Stimulated activated CD8-positive, alpha-beta memory T cell treated with anti-CD3 and anti-CD28 coated beads, Interleukin-15, amount 100 ng/mL, for 4 hours (primary cell): ENCODE measurements around the gene SLC5A12.

Experiments used
- DNase-seq, 2 donors: peaks; one replicate each; pipeline ENCODE4 v3.0.0-alpha.2; 2020; ENCODE audit warnings: low read depth in 2 of 2

Gene SLC5A12

DNA sequence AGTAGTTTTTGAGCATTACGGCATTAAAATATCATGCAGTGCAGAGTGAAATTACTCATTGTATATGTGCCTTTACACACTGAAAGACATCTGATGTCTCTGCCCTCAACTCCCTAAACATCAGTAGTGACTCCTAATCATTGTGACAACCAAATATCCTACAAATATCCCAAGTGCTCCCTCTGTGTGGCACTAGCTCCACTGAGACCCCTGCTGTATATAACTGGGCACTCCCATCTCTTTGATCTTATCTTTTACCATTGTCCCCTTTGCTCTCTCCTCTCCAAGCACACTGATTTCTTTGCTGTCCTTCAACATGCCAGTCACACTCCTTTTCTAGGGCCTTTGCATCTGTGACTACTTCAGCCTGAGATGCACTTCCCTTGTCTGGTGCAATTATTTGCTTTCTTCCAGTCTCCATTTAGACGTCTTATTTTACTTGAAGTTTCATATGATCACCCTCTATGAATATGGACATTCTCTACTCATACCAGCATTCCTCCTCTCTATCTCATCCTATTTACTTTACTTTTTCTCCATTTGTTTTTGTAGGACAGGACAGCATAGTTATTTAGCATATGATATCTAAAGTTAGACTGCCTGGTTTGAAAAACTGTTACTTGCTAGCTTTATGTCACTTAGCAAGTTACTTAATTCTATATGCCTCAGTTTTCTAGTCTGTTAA lies 2.4 kb downstream of the SLC5A12 start:
- DNase-seq, result no peak

DNA sequence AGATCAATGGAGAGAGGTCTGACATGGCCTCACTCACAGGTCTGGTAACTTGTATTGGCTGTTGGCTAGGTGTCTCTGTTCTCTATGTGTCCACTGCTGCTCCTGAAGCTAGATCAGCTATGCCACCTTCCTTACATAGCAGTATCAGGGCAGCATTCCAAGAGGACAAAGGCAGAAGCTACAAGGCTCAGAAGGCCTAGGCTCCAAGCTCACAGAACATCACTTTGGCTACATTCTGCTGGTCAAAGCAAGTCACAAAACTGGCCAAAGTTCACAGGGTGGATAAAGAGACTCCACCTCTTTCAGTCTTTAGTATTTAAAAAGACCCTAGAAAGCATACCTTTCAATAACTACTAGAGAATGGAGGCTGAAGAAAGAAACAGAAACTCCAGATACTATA lies 4.1 kb downstream of the SLC5A12 start:
- DNase-seq, result no peak

GRCh38 chr11:26715133-26715532 lies 6.7 kb downstream of the SLC5A12 start:
- DNase-seq, result no peak

- DNase-seq, result no peak
Measured at GRCh38 chr11:26712497-26712896, 9.4 kb downstream of the SLC5A12 start.

DNA sequence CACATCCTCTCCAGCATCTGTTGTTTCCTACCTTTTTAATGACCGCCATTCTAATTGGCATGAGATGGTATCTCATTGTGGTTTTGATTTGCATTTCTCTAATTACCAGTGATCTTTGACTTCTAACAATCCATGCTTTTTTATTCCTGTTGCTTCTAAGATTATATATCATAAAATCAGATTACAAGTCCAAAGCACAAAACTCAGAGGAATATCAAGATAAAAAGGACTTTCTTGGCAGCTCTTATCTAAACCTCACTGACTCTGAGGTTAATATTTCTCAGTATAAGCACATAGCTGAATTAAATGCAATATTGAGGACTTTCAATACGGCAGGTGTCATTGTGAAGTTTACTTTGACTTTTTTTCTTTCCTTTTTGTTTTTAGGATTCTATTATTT lies 11.4 kb downstream of the SLC5A12 start:
- no peak for DNase-seq

GRCh38 chr11:26708736-26709456 lies 13.0 kb downstream of the SLC5A12 start:
- DNase-seq, result no peak

- DNase-seq, result no peak
Measured at GRCh38 chr11:26706181-26706580, 15.7 kb downstream of the SLC5A12 start.

GRCh38 chr11:26704249-26704648 lies 17.6 kb downstream of the SLC5A12 start:
- no peak for DNase-seq

GRCh38 chr11:26703411-26704191 lies 18.3 kb downstream of the SLC5A12 start:
- no peak for DNase-seq

DNA sequence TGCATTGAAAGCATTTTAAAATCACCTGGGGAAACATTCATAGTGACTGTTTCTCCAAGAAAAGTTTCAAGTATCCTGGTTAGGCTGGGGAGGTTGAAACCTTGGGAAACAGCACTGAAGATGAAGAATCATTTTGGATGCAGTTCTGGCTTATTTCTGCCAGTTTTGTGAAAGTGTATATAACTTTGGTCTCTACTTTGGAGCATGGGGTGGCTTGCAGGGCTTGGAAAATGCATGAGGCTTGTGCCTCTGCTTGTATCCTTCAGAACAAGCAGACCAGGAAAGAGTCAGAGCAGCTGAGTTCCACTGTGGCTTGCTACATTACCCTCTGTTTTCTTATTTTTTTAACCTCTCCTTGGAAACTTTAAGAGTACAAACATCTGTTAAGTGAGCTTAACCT lies 19.5 kb downstream of the SLC5A12 start:
- no peak for DNase-seq

- no peak for DNase-seq
Measured at GRCh38 chr11:26700574-26701235, 21.2 kb downstream of the SLC5A12 start.

GRCh38 chr11:26698224-26698623 lies 23.6 kb downstream of the SLC5A12 start:
- no peak for DNase-seq

GRCh38 chr11:26696330-26696729 lies 25.5 kb downstream of the SLC5A12 start:
- no peak for DNase-seq

GRCh38 chr11:26688701-26689100 lies 33.2 kb downstream of the SLC5A12 start:
- no peak for DNase-seq

DNA sequence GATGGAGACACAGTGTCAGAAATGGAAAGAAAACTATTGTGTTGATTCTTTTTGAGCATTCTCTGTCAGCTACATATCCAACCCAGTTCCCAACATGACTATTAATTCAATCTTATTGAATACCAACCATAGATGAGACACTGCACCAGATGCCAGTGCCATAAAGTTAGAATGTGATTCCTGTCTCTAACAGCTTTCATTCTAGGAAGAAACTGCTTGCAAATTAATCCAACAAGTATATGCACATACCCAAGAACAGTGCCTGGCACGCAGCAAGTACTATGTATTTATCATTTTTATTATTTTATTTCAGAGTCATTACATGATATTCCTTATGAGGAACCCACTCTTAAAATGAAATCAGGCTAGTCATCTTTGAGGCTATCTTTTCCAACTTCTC lies 34.5 kb downstream of the SLC5A12 start:
- DNase-seq, result no peak

DNA sequence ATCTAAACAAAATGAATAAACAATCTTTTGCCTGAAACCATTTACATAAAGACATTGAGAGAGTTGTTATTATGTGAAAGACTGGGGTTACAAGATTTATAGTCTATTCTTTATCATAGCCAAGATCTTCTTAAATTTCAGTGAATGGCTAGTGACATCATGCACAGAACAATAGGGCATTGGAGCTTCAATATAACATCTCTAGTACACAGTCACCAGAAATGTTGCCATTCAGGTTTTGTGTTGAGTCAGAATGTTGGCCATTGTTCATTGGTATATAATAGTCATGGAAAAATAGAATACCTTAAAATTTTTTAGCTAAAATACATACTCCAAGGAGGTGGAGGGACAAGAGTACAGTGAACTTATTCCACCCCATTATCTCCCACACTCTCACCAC lies 44.3 kb downstream of the SLC5A12 start:
- DNase-seq, result no peak

- no peak for DNase-seq
Measured at GRCh38 chr11:26676641-26677040, 45.2 kb downstream of the SLC5A12 start.

DNA sequence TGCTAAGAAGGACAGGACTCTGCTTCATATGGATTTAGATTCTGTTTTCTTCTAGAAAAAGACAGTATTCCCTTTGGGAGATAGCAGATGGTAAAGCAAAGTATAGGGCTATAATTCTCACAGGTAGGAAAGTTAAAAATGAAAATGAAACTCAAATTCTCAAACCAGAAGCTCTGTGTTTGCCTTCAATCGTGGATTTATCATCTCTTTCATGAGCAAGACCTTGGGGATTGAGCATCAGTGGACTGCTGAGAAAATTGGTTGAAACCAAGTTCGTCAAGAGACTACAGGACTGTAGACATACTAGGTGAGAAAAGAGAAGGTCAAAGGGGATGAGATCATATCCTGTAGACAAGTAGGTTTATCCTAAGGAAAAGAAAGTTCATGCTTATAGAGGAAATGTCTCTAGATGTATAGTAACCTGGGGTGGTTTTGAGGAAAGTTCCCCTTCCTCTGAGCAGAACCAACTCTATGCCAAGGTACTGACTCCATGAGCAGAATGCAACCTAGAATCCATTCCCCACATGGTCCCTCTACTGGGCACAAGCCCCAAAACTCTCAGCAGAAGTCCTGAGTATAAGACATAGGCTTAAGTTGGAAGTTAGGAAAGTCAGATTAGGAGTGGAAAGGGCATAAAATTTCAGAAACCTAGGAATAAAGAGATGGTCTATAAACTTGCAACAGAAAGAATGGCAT lies 46.5 kb downstream of the SLC5A12 start:
- DNase-seq, result no peak

- no peak for DNase-seq
Measured at GRCh38 chr11:26665946-26666345, 55.9 kb downstream of the SLC5A12 start.

GRCh38 chr11:26665036-26665435 lies 56.8 kb downstream of the SLC5A12 start:
- DNase-seq, result no peak

DNA sequence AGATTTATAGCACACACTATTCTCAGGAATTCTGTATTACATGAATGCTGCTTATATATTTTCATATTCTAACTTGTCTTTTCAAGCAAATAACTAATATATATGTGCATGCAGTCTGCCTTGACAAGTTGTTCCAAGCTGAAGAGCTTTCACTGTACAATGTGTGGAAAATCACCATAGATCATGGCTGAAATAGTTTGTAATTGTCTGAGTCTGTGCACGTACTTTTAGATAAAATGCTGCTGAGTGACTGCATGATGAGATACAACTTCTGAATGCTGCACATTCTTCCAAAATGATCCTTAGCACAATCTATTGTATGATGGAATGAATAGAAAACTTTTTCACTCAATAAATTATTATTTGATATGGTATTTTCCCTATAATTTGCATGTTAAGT lies 58.9 kb downstream of the SLC5A12 start:
- DNase-seq, result no peak

GRCh38 chr11:26655287-26655686 lies 66.6 kb downstream of the SLC5A12 start:
- no peak for DNase-seq
